Activated CD4-positive, alpha-beta T cell treated with anti-CD3 and anti-CD28 coated beads for 36 hours (primary cell): ENCODE measurements around the gene HOXB6. TPM values are rescaled to one million over a fixed set of nuclear protein-coding genes. Genes with fewer than 3 reads are reported as not detected.

Source experiments
- ATAC-seq: fragments of 200-7000 bp; cut with Tn5 transposase; one replicate; pipeline ENCODE4 v1.10.0; 2021; ENCODE audit warnings: mild to moderate bottlenecking, moderate library complexity
- CTCF ChIA-PET: fragments of 350-600 bp; sonication (Branson Sonifier 250); formaldehyde crosslinking; loops from one replicate; lab custom pipeline; 2021; ENCODE audit warnings: antibody characterized with exemption; lab: Charles Lee
- POLR2A ChIA-PET: fragments of 350-600 bp; sonication (Branson Sonifier 250); formaldehyde crosslinking; loops from one replicate; lab custom pipeline; 2021; ENCODE audit warnings: antibody characterized with exemption, inconsistent platforms; lab: Charles Lee
- DNase-seq: peaks from one replicate; pipeline ENCODE4 v3.0.0-alpha.2; 2020
- H3K27ac Mint-ChIP-seq: one replicate; pipeline ENCODE4 v1.8.0; 2021; ENCODE audit warnings: mixed read lengths
- H3K27me3 Mint-ChIP-seq: one replicate; pipeline ENCODE4 v1.8.0; 2021; ENCODE audit warnings: mixed read lengths
- H3K36me3 Mint-ChIP-seq: one replicate; pipeline ENCODE4 v1.8.0; 2021; ENCODE audit warnings: low read depth, mixed read lengths
- H3K4me1 Mint-ChIP-seq: one replicate; pipeline ENCODE4 v1.8.0; 2021; ENCODE audit warnings: mixed read lengths
- H3K4me3 Mint-ChIP-seq: one replicate; pipeline ENCODE4 v1.8.0; 2021; ENCODE audit warnings: mild to moderate bottlenecking, moderate library complexity, mixed read lengths
- H3K9me3 Mint-ChIP-seq: one replicate; pipeline ENCODE4 v1.8.0; 2021; ENCODE audit warnings: low read depth, mixed read lengths
- intact Hi-C, 2 experiments: fragments of 100-400 bp; cut with DNase I in 1 of 2; cut with micrococcal nuclease in 1 of 2; formaldehyde crosslinking; loops; one replicate each; pipeline versions ENCODE4 v1.14.2 to v1.15.1; 2022 to 2024; cut with DNase I, micrococcal nuclease
- total RNA-seq, 2 experiments: library from RNA; stranded (reverse); gene quantifications; one replicate each; pipeline ENCODE4 v1.2.3, GENCODE V29; 2021

HOXB6 gene
- total RNA-seq, 2 experiments from 2014 or later: not detected

DNA sequence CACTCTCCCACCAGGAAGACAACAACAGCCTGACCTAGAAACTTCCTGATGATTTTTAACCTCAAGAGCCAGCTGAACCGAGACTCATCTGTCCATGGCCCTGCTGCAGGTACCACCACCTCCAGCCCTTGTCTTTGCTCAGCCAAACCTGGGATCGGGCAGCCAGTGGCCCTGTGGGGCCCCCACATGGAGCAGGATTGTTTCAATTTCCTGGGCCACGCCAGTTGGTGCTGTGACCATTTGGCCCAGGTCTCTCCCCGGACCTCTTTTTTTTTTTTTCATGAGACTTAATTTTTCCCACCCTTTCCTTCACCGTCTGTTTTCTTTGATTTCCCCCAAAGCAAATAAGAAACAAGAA is 51.6 kb downstream of the HOXB6 start:
- no peak overlapping the region for H3K4me3 Mint-ChIP-seq
- H3K27me3 Mint-ChIP-seq: peaks cover 25% of the 10 kb centered on the region
- H3K9me3 Mint-ChIP-seq: no peaks in the 10 kb centered on the region
- intact Hi-C loops: no loop called here
- no peaks in the 10 kb centered on the region for H3K36me3 Mint-ChIP-seq
- ChIA-PET POLR2A (no interaction called here), CTCF (no interaction called here)
- H3K4me1 Mint-ChIP-seq: peaks cover 4% of the 10 kb centered on the region
- no peak overlapping the region for H3K27ac Mint-ChIP-seq
- DNase-seq (no peak), ATAC-seq (no peak)

DNA sequence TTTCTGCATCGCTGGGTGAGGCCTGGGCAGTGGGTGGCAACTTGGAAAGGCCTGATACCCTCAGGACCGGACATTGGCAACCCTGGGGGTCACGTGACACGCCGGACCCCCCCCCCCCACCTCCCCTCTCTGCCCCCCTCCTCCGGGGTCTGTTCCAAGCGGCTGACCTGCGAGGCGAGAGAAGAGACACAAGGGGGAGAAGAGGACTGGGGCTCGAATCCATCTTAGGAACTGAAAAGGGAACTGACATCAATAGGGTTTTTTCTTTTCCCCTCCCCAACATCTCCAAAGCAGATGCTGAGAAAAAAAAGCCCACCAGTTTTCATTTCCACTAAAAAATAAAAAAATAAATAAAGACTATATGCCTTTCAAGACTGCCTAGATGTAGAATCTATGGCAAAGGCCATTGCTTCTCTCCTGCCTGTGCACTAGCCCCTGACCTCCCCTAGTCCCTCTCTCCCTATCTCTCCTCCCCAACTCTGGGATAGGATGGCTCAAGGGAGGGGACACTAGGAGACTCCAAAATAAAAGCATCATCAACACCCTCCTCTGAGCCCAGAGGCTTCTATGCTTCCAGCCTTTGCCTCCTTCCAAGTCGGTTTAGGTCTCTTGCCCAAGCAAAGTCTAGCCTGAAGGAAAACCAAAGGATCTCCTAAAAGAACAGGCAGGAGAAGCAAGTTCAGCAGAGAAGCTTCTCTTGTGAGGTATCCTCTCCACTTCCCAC is 52.2 kb downstream of the HOXB6 start:
- H3K27ac Mint-ChIP-seq: no peak overlapping the region
- H3K4me3 Mint-ChIP-seq: no peak overlapping the region
- H3K4me1 Mint-ChIP-seq: peaks cover 9% of the 10 kb centered on the region
- no peaks in the 10 kb centered on the region for H3K36me3 Mint-ChIP-seq
- no peaks in the 10 kb centered on the region for H3K9me3 Mint-ChIP-seq
- ATAC-seq: no peak
- DNase-seq: no peak
- intact Hi-C loops: no loop called here
- ChIA-PET CTCF (no interaction called here), POLR2A (no interaction called here)
- peaks cover 24% of the 10 kb centered on the region for H3K27me3 Mint-ChIP-seq

DNA sequence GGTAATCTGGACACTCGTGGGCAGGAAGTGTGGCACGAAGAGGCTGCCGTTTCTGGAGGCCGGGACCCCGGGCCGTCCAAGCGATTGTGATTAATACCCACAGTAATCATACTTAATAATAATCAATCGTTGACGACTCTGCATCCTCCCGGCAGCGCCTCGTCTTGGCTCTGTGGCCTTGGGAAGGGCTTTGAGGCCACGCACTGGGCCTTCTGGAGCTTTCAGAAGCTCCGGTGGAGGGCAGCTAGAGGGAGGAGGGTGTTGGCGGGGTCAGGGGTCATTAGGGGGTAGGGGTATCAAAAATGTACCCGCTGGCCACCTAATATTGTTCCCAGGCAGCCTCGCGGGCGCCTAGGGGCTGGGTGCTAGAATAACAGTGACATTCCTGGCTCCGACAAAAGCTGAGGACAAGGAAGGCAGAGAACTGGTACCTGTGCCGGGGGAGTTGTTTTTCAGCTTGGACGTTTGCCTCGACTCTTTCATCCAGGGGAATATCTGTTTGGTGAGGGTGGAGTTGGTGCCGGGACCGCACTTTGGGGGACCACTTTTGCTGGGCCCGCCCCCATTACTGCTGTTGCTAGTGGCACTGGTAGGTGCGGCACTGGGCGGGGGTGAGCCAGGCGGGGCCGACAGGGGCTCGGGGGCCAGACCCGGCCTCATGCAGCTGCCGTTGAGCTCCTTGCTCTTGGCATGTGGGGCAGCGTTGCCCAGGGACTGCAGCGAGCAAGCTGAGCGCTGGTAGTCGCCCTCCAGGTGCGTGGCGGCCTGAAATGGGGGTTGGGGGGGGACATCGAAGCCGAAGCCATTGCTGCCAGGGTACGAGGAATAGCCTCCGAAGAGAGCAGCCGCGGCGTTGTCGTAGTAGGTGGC is 53.0 kb downstream of the HOXB6 start:
- CTCF ChIA-PET: no interaction called here
- H3K4me1 Mint-ChIP-seq: peaks cover 9% of the 10 kb centered on the region
- ATAC-seq (no peak), DNase-seq (no peak)
- H3K4me3 Mint-ChIP-seq: no peak overlapping the region
- POLR2A ChIA-PET: no interaction called here
- intact Hi-C loops: no loop called here
- H3K36me3 Mint-ChIP-seq: no peaks in the 10 kb centered on the region
- no peaks in the 10 kb centered on the region for H3K9me3 Mint-ChIP-seq
- H3K27me3 Mint-ChIP-seq: peaks cover 23% of the 10 kb centered on the region
- H3K27ac Mint-ChIP-seq: no peak overlapping the region

DNA sequence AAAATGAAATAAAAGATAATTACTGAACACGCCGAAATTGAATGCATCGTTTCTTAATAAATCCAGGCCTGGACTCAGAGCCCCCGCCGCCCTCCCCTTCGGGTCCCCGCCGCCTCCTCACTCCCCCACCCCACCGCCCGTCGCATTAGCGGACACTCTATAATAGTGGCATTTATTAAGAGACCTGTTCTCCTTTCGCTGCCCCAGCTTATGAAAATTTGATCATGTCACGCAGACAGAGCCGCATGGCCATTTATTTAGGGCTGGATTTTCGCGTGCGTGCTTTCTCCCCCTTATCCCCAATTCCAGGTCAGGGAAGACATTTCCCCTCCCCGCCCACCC is 53.6 kb downstream of the HOXB6 start:
- DNase-seq (no peak), ATAC-seq (no peak)
- POLR2A ChIA-PET: no interaction called here
- Mint-ChIP-seq H3K36me3 (no peaks in the 10 kb centered on the region), H3K4me3 (no peak overlapping the region), H3K27me3 (peaks cover 17% of the 10 kb centered on the region), H3K27ac (no peak overlapping the region), H3K4me1 (peaks cover 9% of the 10 kb centered on the region), H3K9me3 (no peaks in the 10 kb centered on the region)
- intact Hi-C loops: no loop called here
- CTCF ChIA-PET: no interaction called here

DNA sequence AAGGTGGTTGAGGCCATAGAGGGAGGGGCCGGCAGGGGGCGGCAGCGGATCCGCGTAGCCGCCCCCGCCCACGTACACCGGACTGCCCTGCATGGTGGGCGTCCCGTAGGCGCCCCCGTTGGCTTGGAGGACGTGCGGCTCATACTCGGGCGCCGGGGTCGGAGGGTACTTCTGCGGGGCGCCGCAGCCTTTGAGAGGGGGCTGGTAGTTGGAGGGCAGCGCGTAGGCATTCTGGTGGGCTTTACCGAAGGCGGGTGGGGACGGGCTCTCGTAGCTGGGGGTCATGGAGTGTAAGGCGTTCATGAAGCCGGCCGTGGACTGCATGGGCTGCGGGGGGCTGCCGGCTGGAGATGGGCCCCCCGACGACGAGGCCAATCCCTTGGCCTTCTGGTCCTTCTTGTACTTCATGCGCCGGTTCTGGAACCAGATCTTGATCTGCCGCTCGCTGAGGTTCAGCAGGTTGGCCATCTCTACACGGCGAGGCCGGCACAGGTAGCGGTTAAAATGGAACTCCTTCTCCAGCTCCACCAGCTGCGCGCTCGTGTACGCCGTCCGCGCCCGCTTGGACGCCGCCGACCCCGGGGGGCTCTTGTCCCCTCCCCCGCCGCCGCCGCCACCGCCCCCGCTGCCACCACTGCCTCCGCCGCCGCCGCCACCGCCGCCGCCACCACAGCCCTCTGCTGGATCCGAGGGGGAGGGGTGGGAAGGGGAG is 54.1 kb downstream of the HOXB6 start:
- Mint-ChIP-seq H3K27me3 (peaks cover 15% of the 10 kb centered on the region), H3K4me3 (no peak overlapping the region), H3K4me1 (peaks cover 9% of the 10 kb centered on the region), H3K9me3 (no peaks in the 10 kb centered on the region), H3K27ac (no peak overlapping the region), H3K36me3 (no peaks in the 10 kb centered on the region)
- ChIA-PET CTCF (no interaction called here), POLR2A (no interaction called here)
- no peak for ATAC-seq
- intact Hi-C loops: no loop called here
- no peak for DNase-seq

DNA sequence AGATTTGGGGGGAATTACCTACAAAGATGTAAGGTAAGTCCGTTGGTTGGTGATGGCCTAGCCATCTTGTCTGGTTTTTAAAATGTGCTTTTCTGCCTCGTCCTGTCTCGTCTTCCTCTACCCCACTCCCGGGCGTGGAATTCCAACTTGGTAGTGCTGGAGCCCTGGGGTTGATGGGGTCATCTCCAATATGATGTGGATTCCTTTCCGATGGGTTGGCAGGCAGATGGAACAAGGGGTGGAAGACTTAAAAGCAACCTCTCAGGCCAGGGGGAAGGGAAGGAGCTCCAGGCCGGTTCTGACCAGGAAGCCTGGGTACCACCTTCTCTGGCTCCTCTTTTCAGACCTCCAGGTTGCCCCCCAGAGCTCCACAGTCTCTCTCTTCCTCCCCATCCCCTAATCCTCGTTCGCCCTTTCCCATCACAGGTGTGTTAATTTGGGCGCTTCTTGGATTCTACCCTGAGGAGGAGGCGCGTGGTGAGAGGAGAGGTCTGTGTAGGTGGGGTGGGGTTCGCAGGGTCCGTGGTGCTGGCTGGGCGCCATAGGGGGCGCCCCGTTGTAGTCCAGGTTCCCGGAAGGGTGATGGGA is 54.8 kb downstream of the HOXB6 start:
- no peak for DNase-seq
- H3K4me1 Mint-ChIP-seq: peaks cover 10% of the 10 kb centered on the region
- ChIA-PET POLR2A (no interaction called here), CTCF (interaction anchor here (1.1 to 2.1 kb wide), 2 partner anchors 43 to 198 kb away, joined by 3 to 8 read pairs; partner anchors contain the start of gene HOXB5)
- ATAC-seq: no peak
- no peaks in the 10 kb centered on the region for H3K36me3 Mint-ChIP-seq
- peaks cover 17% of the 10 kb centered on the region for H3K27me3 Mint-ChIP-seq
- intact Hi-C loops: no loop called here
- H3K4me3 Mint-ChIP-seq: no peak overlapping the region
- H3K9me3 Mint-ChIP-seq: no peaks in the 10 kb centered on the region
- H3K27ac Mint-ChIP-seq: no peak overlapping the region

DNA sequence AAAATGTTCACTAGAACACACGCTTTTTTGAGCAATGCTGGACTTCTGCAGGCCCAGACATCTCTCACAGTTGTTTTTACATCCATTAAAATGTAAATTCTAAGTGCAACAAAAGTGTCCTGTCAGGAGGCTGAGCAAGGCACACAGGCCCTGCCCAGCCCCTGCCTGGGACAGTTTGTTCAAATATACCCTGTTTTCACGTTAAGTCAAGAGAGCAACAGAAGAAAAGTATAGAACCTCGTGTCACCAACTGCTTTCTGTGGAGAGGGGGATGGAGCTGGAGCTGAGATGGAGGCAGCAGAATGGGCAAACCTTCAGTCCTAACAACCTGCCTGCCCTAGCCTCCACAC is 55.5 kb downstream of the HOXB6 start:
- Mint-ChIP-seq H3K27me3 (peaks cover 17% of the 10 kb centered on the region), H3K4me1 (peaks cover 13% of the 10 kb centered on the region), H3K27ac (no peak overlapping the region), H3K4me3 (no peak overlapping the region), H3K9me3 (no peaks in the 10 kb centered on the region), H3K36me3 (no peaks in the 10 kb centered on the region)
- ChIA-PET CTCF (interaction anchor here (1.1 to 2.1 kb wide), 2 partner anchors 44 to 197 kb away, joined by 3 to 8 read pairs; partner anchors contain the start of gene HOXB5), POLR2A (interaction anchor here (0.5 kb wide), 1 partner anchor 1285 kb away, joined by 3 read pairs; no protein-coding TSS in a partner anchor)
- intact Hi-C loops: no loop called here
- no peak for ATAC-seq
- DNase-seq: no peak

DNA sequence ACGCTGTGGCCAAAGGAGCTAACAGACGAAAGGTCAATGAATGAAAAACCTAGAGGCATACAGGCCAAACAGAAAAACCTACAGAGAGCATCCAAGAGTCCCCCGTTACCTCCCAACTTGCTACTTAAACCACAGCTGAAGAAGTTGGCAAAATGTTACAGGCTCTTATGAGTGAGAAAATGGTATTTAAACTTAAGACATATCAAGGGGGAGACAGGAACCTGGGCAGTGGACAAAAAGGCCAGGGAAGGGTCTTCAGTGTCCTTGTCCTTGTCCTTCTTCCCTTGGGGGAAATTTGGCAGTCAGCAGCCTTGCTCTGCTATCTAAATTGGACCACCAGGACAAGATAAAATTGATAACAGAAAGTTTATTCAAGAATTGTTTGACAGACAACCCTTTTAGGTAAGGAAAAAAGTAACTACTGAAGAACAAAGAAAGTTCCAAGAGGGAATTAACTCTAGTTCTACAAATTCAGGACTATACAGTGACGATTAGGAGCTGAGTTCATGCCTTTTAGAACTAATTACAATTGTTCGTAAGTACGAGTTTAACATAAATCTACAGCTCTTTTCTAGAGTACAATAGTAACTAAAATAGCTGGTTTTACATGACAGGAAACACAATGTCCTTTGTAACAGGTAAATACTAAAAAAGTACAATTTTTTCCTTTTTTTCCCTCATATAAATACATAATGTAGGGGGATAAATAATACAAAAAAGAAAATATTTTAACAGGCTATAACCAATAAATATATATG is 56.1 kb downstream of the HOXB6 start:
- no peak overlapping the region for H3K4me3 Mint-ChIP-seq
- DNase-seq (no peak), ATAC-seq (no peak)
- ChIA-PET POLR2A (interaction anchor here (0.5 kb wide), 1 partner anchor 1286 kb away, joined by 3 read pairs; no protein-coding TSS in a partner anchor), CTCF (interaction anchor here (0.7 to 2.1 kb wide), 4 partner anchors 41 to 197 kb away, joined by 3 to 8 read pairs (median 3); partner anchors contain the start of gene HOXB5)
- intact Hi-C loops: no loop called here
- no peaks in the 10 kb centered on the region for H3K9me3 Mint-ChIP-seq
- H3K27ac Mint-ChIP-seq: peak overlapping the region; percentile 24
- peaks cover 16% of the 10 kb centered on the region for H3K4me1 Mint-ChIP-seq
- H3K36me3 Mint-ChIP-seq: no peaks in the 10 kb centered on the region
- peaks cover 20% of the 10 kb centered on the region for H3K27me3 Mint-ChIP-seq

DNA sequence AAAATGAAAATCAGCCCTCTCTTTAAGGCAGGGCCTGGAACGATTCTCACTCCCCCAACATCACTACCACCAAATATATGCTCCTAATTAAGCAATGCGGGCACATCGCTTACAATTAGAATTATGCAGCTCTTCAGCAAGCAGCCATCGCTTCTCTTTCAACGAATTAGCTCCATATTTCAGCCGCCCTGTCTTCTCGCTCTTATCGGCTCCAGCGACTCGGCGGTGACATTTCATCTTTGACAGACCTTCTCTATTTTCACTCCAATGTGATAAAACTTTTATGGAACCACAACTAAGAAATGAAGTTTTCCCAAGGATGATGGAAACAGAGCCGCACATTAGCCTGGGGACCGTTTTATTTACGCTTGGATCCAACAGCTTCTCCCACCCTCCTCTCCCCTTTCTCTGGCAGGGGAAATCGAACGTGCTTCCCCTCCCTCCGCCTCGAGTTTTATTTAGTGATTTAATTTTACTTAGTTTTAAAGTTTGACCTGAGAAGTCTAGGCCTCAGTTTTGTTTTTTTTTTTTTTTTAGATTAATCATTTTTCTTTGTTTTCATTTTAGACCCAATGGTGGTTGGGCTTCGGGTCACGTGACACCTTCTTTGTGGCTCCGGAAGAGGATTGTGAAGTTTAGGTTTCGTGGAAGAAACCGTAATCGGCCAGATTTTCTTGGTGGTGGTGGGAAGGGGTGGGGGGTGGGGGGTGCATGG is 56.8 kb downstream of the HOXB6 start:
- H3K36me3 Mint-ChIP-seq: no peaks in the 10 kb centered on the region
- peak overlapping the region; percentile 39 for H3K27ac Mint-ChIP-seq
- ATAC-seq: no peak
- intact Hi-C loops: no loop called here
- H3K4me1 Mint-ChIP-seq: peaks cover 17% of the 10 kb centered on the region
- peak; percentile 53 for DNase-seq
- ChIA-PET CTCF (interaction anchor here (0.7 to 2.1 kb wide), 3 partner anchors 42 to 196 kb away, joined by 3 to 8 read pairs (median 3); no protein-coding TSS in a partner anchor), POLR2A (no interaction called here)
- peak overlapping the region; percentile 7 for H3K4me3 Mint-ChIP-seq
- peaks cover 21% of the 10 kb centered on the region for H3K27me3 Mint-ChIP-seq
- H3K9me3 Mint-ChIP-seq: no peaks in the 10 kb centered on the region
